ENCODE measurements around the gene GABRB1.

GABRB1 gene

DNA sequence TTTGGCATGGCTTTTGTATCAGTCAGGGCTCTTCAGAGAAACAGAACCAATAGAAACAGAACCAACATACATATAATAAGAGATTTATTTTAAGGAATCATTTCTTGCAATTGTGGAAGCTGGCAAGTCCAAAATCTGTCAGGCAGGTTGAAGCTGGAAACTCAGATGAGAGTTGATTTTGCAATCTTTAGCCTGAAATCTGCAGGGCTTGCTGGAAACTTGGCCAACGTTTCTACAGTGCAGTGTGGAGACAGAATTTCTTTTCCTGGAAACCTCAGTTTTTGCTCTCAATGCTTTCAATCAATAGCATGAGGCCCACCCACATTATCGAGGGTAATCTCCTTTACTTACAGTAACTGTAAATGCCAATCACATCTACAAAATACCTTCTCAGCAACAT, 386.8 kb downstream of the GABRB1 start (continued):
- TF ChIP-seq ZNF221 (tag by site-specific recombination; IDR thresholded peaks at IDR 0.05; ENCODE audit: borderline replicate concordance) (no peak), ZNF211 (tag by site-specific recombination; IDR thresholded peaks at IDR 0.05; ENCODE audit: low read depth) (no peak)
- TF ChIP-seq, protein P1, sequence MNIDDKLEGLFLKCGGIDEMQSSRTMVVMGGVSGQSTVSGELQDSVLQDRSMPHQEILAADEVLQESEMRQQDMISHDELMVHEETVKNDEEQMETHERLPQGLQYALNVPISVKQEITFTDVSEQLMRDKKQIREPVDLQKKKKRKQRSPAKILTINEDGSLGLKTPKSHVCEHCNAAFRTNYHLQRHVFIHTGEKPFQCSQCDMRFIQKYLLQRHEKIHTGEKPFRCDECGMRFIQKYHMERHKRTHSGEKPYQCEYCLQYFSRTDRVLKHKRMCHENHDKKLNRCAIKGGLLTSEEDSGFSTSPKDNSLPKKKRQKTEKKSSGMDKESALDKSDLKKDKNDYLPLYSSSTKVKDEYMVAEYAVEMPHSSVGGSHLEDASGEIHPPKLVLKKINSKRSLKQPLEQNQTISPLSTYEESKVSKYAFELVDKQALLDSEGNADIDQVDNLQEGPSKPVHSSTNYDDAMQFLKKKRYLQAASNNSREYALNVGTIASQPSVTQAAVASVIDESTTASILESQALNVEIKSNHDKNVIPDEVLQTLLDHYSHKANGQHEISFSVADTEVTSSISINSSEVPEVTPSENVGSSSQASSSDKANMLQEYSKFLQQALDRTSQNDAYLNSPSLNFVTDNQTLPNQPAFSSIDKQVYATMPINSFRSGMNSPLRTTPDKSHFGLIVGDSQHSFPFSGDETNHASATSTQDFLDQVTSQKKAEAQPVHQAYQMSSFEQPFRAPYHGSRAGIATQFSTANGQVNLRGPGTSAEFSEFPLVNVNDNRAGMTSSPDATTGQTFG (tag by site-specific recombination; IDR thresholded peaks at IDR 0.05; ENCODE audit: borderline replicate concordance): no peak
- TF ChIP-seq, protein P2, sequence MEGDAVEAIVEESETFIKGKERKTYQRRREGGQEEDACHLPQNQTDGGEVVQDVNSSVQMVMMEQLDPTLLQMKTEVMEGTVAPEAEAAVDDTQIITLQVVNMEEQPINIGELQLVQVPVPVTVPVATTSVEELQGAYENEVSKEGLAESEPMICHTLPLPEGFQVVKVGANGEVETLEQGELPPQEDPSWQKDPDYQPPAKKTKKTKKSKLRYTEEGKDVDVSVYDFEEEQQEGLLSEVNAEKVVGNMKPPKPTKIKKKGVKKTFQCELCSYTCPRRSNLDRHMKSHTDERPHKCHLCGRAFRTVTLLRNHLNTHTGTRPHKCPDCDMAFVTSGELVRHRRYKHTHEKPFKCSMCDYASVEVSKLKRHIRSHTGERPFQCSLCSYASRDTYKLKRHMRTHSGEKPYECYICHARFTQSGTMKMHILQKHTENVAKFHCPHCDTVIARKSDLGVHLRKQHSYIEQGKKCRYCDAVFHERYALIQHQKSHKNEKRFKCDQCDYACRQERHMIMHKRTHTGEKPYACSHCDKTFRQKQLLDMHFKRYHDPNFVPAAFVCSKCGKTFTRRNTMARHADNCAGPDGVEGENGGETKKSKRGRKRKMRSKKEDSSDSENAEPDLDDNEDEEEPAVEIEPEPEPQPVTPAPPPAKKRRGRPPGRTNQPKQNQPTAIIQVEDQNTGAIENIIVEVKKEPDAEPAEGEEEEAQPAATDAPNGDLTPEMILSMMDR (tag by site-specific recombination; IDR thresholded peaks at IDR 0.05): no peak

DNA sequence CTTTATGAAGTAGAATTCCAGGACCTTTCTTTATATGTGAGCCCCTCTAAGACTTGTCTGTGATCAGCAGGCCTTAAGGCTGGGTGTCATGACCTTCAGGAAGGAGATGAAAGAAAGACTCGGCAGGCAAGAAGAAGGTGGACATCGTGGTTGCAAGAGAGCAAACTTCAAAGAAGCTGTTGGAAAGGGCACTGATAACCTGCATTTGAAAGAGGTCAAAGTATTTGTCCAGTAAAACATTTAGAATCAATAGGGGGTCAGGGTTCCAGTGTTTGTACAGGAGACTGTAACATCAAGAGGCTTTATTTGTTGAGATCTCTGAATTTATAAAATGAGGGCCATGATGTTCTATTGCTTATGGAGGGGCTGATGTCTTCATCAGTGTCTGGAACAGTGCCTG, 387.9 kb downstream of the GABRB1 start:
- ChIA-PET CTCF (no interaction called here), POLR2A (no interaction called here)
- Histone ChIP-seq H3K36me3 (ENCODE audit: control insufficient read depth in 2 of 2, insufficient read depth in 1 of 2, low read length in 2 of 2) (no peaks in the 10 kb centered on the region), H3K27ac (ENCODE audit: extremely low read depth, low read depth, low read length) (no peak overlapping the region), H3K4me3 (ENCODE audit: low read depth, low read length) (no peak overlapping the region), H3K9me3 (ENCODE audit: control insufficient read depth, insufficient read depth, low read depth, low read length) (no peaks in the 10 kb centered on the region), H3K4me1 (ENCODE audit: control insufficient read depth, insufficient read depth, low read length) (no peaks in the 10 kb centered on the region)
- TF ChIP-seq, protein P3, sequence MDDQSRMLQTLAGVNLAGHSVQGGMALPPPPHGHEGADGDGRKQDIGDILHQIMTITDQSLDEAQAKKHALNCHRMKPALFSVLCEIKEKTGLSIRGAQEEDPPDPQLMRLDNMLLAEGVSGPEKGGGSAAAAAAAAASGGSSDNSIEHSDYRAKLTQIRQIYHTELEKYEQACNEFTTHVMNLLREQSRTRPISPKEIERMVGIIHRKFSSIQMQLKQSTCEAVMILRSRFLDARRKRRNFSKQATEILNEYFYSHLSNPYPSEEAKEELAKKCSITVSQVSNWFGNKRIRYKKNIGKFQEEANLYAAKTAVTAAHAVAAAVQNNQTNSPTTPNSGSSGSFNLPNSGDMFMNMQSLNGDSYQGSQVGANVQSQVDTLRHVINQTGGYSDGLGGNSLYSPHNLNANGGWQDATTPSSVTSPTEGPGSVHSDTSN (CRISPR knock-in tag; IDR thresholded peaks at IDR 0.05): no peak
- TF ChIP-seq, protein P4, sequence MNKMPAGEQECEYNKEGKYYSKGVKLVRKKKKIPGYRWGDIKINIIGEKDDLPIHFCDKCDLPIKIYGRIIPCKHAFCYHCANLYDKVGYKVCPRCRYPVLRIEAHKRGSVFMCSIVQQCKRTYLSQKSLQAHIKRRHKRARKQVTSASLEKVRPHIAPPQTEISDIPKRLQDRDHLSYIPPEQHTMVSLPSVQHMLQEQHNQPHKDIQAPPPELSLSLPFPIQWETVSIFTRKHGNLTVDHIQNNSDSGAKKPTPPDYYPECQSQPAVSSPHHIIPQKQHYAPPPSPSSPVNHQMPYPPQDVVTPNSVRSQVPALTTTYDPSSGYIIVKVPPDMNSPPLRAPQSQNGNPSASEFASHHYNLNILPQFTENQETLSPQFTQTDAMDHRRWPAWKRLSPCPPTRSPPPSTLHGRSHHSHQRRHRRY (tag by site-specific recombination; IDR thresholded peaks at IDR 0.05): no peak
- TF ChIP-seq KLF9 (tag by site-specific recombination; IDR thresholded peaks at IDR 0.05; ENCODE audit: low read depth): no peak
- no peak for TF ChIP-seq ZNF48 (tag by site-specific recombination; IDR thresholded peaks at IDR 0.05)
- TF ChIP-seq, protein P5, sequence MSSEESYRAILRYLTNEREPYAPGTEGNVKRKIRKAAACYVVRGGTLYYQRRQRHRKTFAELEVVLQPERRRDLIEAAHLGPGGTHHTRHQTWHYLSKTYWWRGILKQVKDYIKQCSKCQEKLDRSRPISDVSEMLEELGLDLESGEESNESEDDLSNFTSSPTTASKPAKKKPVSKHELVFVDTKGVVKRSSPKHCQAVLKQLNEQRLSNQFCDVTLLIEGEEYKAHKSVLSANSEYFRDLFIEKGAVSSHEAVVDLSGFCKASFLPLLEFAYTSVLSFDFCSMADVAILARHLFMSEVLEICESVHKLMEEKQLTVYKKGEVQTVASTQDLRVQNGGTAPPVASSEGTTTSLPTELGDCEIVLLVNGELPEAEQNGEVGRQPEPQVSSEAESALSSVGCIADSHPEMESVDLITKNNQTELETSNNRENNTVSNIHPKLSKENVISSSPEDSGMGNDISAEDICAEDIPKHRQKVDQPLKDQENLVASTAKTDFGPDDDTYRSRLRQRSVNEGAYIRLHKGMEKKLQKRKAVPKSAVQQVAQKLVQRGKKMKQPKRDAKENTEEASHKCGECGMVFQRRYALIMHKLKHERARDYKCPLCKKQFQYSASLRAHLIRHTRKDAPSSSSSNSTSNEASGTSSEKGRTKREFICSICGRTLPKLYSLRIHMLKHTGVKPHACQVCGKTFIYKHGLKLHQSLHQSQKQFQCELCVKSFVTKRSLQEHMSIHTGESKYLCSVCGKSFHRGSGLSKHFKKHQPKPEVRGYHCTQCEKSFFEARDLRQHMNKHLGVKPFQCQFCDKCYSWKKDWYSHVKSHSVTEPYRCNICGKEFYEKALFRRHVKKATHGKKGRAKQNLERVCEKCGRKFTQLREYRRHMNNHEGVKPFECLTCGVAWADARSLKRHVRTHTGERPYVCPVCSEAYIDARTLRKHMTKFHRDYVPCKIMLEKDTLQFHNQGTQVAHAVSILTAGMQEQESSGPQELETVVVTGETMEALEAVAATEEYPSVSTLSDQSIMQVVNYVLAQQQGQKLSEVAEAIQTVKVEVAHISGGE (tag by site-specific recombination; conservative IDR thresholded peaks at IDR 0.05; ENCODE audit: low read depth): no peak
- TF ChIP-seq ZNF677 (tag by site-specific recombination; IDR thresholded peaks at IDR 0.05): no peak
- TF ChIP-seq, protein P6, sequence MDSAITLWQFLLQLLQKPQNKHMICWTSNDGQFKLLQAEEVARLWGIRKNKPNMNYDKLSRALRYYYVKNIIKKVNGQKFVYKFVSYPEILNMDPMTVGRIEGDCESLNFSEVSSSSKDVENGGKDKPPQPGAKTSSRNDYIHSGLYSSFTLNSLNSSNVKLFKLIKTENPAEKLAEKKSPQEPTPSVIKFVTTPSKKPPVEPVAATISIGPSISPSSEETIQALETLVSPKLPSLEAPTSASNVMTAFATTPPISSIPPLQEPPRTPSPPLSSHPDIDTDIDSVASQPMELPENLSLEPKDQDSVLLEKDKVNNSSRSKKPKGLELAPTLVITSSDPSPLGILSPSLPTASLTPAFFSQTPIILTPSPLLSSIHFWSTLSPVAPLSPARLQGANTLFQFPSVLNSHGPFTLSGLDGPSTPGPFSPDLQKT (IDR thresholded peaks at IDR 0.05; ENCODE audit: borderline replicate concordance, low read depth, low read length): no peak
- TF ChIP-seq HOXD13 (CRISPR knock-in tag; IDR thresholded peaks at IDR 0.05; ENCODE audit: borderline replicate concordance): no peak
